ENCODE data around the gene MAP2K1. TPM values are rescaled to one million over a fixed set of nuclear protein-coding genes. Genes with fewer than 3 reads are reported as not detected.

MAP2K1 gene
- total RNA-seq, 1 donor from 2014 or later, result 57.7 TPM

DNA sequence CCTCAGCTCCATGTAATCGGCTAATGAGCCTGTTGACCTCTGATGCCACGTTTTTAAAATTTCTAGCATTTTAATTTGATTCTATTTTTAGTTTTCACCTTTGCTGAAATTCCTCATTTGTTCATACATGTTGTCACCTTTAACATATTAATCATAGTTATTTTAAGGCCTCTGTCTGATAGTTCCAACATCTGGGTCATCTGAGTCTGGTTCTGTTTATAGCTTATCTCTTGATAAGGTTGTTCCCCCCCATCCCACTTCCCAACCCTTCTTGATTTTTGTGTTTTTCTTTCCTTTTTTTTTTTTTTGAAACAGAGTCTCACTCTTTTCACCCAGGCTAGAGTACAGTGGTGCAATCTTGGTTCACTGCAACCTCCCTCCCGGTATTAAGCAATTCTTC lies 36.4 kb downstream of the MAP2K1 start:
- no peaks in the 10 kb centered on the region for H3K36me3 ChIP-seq (ENCODE audit: control insufficient read depth, insufficient read depth, low read length)
- TF ChIP-seq, protein P1, sequence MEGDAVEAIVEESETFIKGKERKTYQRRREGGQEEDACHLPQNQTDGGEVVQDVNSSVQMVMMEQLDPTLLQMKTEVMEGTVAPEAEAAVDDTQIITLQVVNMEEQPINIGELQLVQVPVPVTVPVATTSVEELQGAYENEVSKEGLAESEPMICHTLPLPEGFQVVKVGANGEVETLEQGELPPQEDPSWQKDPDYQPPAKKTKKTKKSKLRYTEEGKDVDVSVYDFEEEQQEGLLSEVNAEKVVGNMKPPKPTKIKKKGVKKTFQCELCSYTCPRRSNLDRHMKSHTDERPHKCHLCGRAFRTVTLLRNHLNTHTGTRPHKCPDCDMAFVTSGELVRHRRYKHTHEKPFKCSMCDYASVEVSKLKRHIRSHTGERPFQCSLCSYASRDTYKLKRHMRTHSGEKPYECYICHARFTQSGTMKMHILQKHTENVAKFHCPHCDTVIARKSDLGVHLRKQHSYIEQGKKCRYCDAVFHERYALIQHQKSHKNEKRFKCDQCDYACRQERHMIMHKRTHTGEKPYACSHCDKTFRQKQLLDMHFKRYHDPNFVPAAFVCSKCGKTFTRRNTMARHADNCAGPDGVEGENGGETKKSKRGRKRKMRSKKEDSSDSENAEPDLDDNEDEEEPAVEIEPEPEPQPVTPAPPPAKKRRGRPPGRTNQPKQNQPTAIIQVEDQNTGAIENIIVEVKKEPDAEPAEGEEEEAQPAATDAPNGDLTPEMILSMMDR (IDR thresholded peaks at IDR 0.05; ENCODE audit: insufficient read depth, low read length, severe bottlenecking), result no peak
- H3K27me3 ChIP-seq (ENCODE audit: control insufficient read depth, insufficient read depth, low read length), result no peaks in the 10 kb centered on the region
- DNase-seq (ENCODE audit: low read depth) (no peak), FAIRE-seq (no peak)
- H3K4me3 ChIP-seq (ENCODE audit: low read depth, low read length), result no peak overlapping the region

DNA sequence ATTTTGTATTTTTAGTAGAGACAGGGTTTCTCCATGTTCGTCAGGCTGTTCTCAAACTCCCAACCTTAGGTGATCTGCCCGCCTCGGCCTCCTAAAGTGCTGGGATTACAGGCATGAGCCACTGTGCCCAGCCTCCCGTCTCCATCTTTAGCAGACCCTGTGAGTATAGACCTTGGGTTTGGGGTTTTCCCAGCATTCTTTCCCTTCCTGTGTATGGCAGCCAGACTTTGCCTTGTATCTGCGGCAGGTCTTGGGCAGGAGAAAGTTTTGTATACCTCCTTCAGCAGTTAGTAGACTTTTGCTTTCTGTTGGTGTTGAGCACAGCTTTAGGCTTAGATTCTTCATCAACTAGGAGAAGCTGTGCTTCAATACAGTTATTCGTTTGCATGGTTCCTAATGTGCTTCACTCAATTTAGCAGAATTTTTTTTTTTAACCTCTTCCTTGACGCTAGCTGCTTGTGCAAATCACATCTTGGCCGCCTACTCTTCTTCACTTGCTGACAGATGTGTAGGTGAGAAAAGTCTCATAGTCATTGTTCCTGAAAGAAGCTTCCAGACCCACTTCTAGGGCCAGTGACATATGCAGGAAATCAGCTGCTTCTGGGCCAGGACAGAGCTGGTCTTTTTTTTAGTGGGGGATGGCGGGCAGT lies 38.4 kb downstream of the MAP2K1 start:
- FAIRE-seq, result no peak
- DNase-seq (ENCODE audit: low read depth), result no peak
- Histone ChIP-seq H3K36me3 (ENCODE audit: control insufficient read depth, insufficient read depth, low read length) (no peaks in the 10 kb centered on the region), H3K4me3 (ENCODE audit: low read depth, low read length) (no peak overlapping the region), H3K27me3 (ENCODE audit: control insufficient read depth, insufficient read depth, low read length) (no peaks in the 10 kb centered on the region)
- TF ChIP-seq, protein P1 (IDR thresholded peaks at IDR 0.05; ENCODE audit: insufficient read depth, low read length, severe bottlenecking), result no peak

DNA sequence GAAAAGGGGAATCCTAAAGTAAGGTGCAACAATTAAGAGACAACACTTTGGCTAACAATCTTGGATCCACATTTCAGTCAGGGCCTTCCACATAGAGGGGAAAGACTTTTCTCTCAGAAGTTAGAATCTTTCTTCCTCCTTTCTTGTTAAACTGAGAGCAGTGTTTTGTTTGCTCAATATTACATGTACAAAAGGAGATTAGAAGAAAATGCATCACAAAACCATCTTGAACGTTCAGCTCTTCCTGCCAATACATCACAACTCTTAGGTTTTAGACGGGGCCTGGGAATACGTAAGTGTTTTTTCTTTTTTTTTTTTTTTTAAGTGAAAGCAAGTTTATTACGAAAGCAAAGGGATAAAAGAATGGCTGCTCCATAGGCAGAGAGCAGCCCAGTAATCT lies 39.1 kb downstream of the MAP2K1 start:
- no peak overlapping the region for H3K4me3 ChIP-seq (ENCODE audit: low read depth, low read length)
- H3K27me3 ChIP-seq (ENCODE audit: control insufficient read depth, insufficient read depth, low read length), result no peaks in the 10 kb centered on the region
- H3K36me3 ChIP-seq (ENCODE audit: control insufficient read depth, insufficient read depth, low read length), result no peaks in the 10 kb centered on the region
- no peak for FAIRE-seq
- TF ChIP-seq, protein P1 (IDR thresholded peaks at IDR 0.05; ENCODE audit: insufficient read depth, low read length, severe bottlenecking), result no peak
- DNase-seq (ENCODE audit: low read depth), result no peak

DNA sequence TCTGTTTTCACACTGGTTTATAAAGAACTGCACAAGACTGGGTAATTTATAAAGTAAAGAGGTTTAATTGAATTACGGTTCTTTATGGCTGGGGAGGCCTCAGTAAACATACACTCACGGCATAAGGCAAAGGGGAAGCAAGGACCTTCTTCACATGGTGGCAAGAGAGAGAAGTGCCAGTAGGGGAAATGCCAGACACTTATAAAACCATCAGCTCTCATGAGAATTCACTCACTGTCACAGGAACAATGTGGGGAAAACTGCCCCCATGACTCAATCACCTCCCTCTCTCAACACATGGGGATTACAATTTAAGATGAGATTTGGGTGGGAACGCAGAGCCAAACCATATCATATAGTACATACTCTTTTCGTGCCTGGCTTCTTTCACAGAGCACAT lies 42.4 kb downstream of the MAP2K1 start:
- H3K4me3 ChIP-seq (ENCODE audit: low read depth, low read length), result no peak overlapping the region
- no peaks in the 10 kb centered on the region for H3K36me3 ChIP-seq (ENCODE audit: control insufficient read depth, insufficient read depth, low read length)
- TF ChIP-seq, protein P1 (IDR thresholded peaks at IDR 0.05; ENCODE audit: insufficient read depth, low read length, severe bottlenecking), result no peak
- FAIRE-seq (no peak), DNase-seq (ENCODE audit: low read depth) (no peak)
- no peaks in the 10 kb centered on the region for H3K27me3 ChIP-seq (ENCODE audit: control insufficient read depth, insufficient read depth, low read length)

DNA sequence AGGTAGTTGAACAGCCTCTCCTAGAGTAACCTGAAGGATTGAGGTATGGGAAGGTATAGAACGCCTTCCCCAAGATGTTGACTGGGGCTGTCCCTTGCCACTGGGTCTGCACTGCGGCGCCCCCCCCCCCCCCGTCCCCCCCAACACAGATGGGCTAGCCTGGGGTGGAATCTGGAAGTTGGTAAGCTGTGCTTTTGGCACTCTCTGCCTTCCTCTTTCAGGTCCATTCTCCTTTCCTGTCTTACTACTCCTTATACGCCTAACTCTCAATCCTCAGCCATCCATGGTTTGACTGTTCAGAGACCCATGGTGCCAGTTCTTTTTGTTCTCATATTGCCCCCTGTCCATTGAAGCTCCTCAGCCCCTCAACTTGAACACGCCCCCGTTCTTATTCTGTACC lies 42.8 kb downstream of the MAP2K1 start:
- TF ChIP-seq, protein P1 (IDR thresholded peaks at IDR 0.05; ENCODE audit: insufficient read depth, low read length, severe bottlenecking), result no peak
- Histone ChIP-seq H3K4me3 (ENCODE audit: low read depth, low read length) (no peak overlapping the region), H3K27me3 (ENCODE audit: control insufficient read depth, insufficient read depth, low read length) (no peaks in the 10 kb centered on the region), H3K36me3 (ENCODE audit: control insufficient read depth, insufficient read depth, low read length) (no peaks in the 10 kb centered on the region)
- DNase-seq (ENCODE audit: low read depth), result no peak
- FAIRE-seq, result no peak
